K562 (cell line): ENCODE data around the gene LLGL2.

Source experiments
- NFYB ChIP-seq: IDR thresholded peaks from 2 replicates; pipeline ENCODE4 v1.6.1; 2011; ENCODE audit warnings: mild to moderate bottlenecking, moderate library complexity; ENCODE audit not compliant: insufficient read length; ENCODE audit errors: extremely low read depth
- TARDBP ChIP-seq: fragments of 450-650 bp; IDR thresholded peaks from 2 replicates; pipeline ENCODE4 v1.6.1; 2016
- ZFP36 ChIP-seq: fragments of 150-350 bp; IDR thresholded peaks from 2 replicates; pipeline ENCODE4 v1.6.1; 2018; ENCODE audit warnings: low read length, low read depth; ENCODE audit not compliant: partially characterized antibody

DNA sequence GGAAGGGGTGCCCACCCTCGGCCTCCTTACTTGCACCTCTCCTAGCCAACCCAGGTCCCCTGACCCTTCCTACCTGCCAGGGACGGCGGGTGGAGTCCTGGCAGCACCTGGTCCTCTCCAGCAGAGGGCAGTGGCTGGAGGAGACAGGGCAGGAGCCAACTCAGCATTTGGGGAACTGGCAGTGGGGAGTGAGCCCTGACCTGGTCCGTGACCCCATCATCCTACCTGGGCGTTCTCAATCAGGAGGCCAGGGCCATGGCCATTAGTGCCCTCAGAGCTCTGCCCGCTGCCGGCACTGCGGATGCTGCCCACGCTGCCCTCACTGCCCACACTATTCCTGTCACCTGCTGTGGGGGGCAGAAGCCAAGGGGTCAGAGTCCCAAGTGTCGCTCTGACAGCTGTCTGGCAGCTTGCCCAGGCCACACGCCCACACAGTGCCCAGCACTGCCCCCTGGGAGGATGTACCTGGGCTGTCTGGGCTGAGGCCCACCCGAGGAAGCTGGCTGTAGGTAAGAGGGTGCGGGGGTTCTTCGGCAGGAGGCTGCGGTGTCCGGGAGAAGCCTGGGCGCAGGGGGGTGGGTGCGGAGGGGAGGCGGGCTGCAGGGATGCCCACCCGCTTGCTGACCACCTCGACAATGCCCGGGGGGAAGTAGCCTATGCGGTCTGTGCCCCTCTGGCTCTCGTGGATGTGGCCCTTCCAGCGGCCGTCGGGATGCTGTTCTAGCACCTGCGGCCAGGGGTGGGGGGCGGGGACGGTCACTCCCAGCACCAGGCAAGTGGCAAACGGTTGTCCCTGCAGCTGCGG lies 20.9 kb upstream of the LLGL2 start:
- TF ChIP-seq TARDBP (no peak), NFYB (no peak), ZFP36 (no peak)
